GM06990 (cell line): ENCODE results near the gene ALPK3.

Experiments
- DNase-seq: peaks from one replicate; pipeline ENCODE4 v3.0.0-alpha.2; 2011; ENCODE audit not compliant: insufficient read length; ENCODE audit errors: extremely low read depth
- H3K27me3 ChIP-seq: replicated peaks from 2 replicates; pipeline ENCODE4 v1.6.0; 2011; ENCODE audit warnings: low read length; ENCODE audit not compliant: control insufficient read depth, insufficient read depth
- H3K36me3 ChIP-seq: 2 replicates; pipeline ENCODE4 v1.5.1; 2011; ENCODE audit warnings: low read length; ENCODE audit not compliant: control insufficient read depth, insufficient read depth
- H3K4me3 ChIP-seq: replicated peaks from 2 replicates; pipeline ENCODE4 v1.5.1; 2011; ENCODE audit warnings: low read depth, mild to moderate bottlenecking, control low read depth, low read length
- CTCF ChIP-seq: IDR thresholded peaks from 2 replicates; pipeline ENCODE4 v1.5.1; 2011; ENCODE audit warnings: low read length, control low read depth, mild to moderate bottlenecking, inconsistent platforms; ENCODE audit not compliant: insufficient read depth, poor library complexity, severe bottlenecking

ALPK3 gene

GRCh38 chr15:84826369-84826823, 9.2 kb downstream of the ALPK3 start:
- peak; percentile 74 for TF ChIP-seq CTCF
- Histone ChIP-seq H3K27me3 (no peaks in the 10 kb centered on the region; the same call in 1 of the 2 replicates), H3K4me3 (no peak overlapping the region), H3K36me3 (no peaks in the 10 kb centered on the region)
- DNase-seq = no peak

- H3K27me3 ChIP-seq = peaks cover under 1% of the 10 kb centered on the region
- no peak for TF ChIP-seq CTCF
- H3K36me3 ChIP-seq = no peaks in the 10 kb centered on the region
- DNase-seq = no peak
- H3K4me3 ChIP-seq = no peak overlapping the region
Observed at GRCh38 chr15:84827246-84827645, 10.1 kb downstream of the ALPK3 start.

GRCh38 chr15:84828086-84828908, 11.1 kb downstream of the ALPK3 start:
- no peak for DNase-seq

GRCh38 chr15:84829428-84829827, 12.3 kb downstream of the ALPK3 start:
- no peak for DNase-seq
- no peaks in the 10 kb centered on the region for H3K36me3 ChIP-seq
- TF ChIP-seq CTCF = no peak
- no peak overlapping the region for H3K4me3 ChIP-seq
- H3K27me3 ChIP-seq = peaks cover 3% of the 10 kb centered on the region

More at GRCh38 chr15:84828086-84828908, 11.1 kb downstream of the ALPK3 start:
- no peak for TF ChIP-seq CTCF
- Histone ChIP-seq H3K27me3 (peaks cover 2% of the 10 kb centered on the region), H3K4me3 (no peak overlapping the region), H3K36me3 (no peaks in the 10 kb centered on the region)

GRCh38 chr15:84830036-84830435, 12.9 kb downstream of the ALPK3 start:
- H3K27me3 ChIP-seq = peaks cover 3% of the 10 kb centered on the region
- H3K36me3 ChIP-seq = no peaks in the 10 kb centered on the region
- no peak for TF ChIP-seq CTCF
- no peak for DNase-seq
- no peak overlapping the region for H3K4me3 ChIP-seq
